Heart left ventricle (tissue), 16 donors: ENCODE data around the gene EFNB1. TPM values are rescaled to one million over a fixed set of nuclear protein-coding genes. Genes with fewer than 3 reads are reported as not detected.

Experiments
- ATAC-seq, 4 donors: fragments of 200-7000 bp; cut with Tn5 transposase; one replicate each; pipeline ENCODE4 v1.9.1; 2020 to 2022; ENCODE audit warnings: moderate library complexity in 4 of 4, mild to moderate bottlenecking in 3 of 4, moderate number of reproducible peaks in 1 of 4
- DNase-seq, 5 donors: peaks; one replicate each; pipeline ENCODE4 v3.0.0-alpha.2; 2020
- H3K27ac ChIP-seq, 12 donors: fragments of 200-600 bp; sonication (generic) in 4 of 12; one replicate each; pipeline versions ENCODE4 v1.5.0 to v1.8.0; 2016 to 2022; ENCODE audit warnings: mild to moderate bottlenecking in 2 of 12
- H3K27me3 ChIP-seq, 9 donors: fragments of 200-600 bp; sonication (generic) in 2 of 9; one replicate each; pipeline versions ENCODE4 v1.5.1 to v1.8.0; 2016 to 2022; ENCODE audit warnings: mild to moderate bottlenecking in 3 of 9
- H3K36me3 ChIP-seq, 9 donors: fragments of 200-600 bp; sonication (generic) in 2 of 9; one replicate each; pipeline versions ENCODE4 v1.5.0 to v1.8.0; 2018 to 2022; ENCODE audit warnings: mild to moderate bottlenecking in 2 of 9
- H3K4me1 ChIP-seq, 12 donors: fragments of 200-600 bp; sonication (generic) in 4 of 12; one replicate each; pipeline versions ENCODE4 v1.5.0 to v1.8.0; 2016 to 2022; ENCODE audit warnings: mild to moderate bottlenecking in 3 of 12
- H3K4me3 ChIP-seq, 12 donors: fragments of 200-600 bp; sonication (generic) in 4 of 12; one replicate each; pipeline versions ENCODE4 v1.5.0 to v1.8.0; 2017 to 2022; ENCODE audit warnings: mild to moderate bottlenecking in 9 of 12, moderate library complexity in 4 of 12
- H3K9me3 ChIP-seq, 12 donors: fragments of 200-600 bp; sonication (generic) in 4 of 12; one replicate each; pipeline versions ENCODE4 v1.5.0 to v1.8.0; 2016 to 2022; ENCODE audit warnings: mild to moderate bottlenecking in 1 of 12
- POLR2A ChIP-seq, 2 donors: fragments of 450-650 bp; IDR thresholded peaks; one replicate each; pipeline ENCODE4 v1.6.1; 2017; ENCODE audit warnings: antibody characterized with exemption in 2 of 2, mild to moderate bottlenecking in 2 of 2, moderate library complexity in 2 of 2
- WGBS, 4 donors: extraction: QIAGEN DNeasy Blood & Tissue Kit in 2 of 4; methylation state at CpG; one replicate each; pipeline versions ENCODE4 v1.1.5 to v1.1.7; 2013 to 2018; 5-methylcytosine and 5-hydroxymethylcytosine counted together
- intact Hi-C, 10 donors: fragments of 100-400 bp; cut with DNase I; formaldehyde crosslinking; loops; one replicate each; pipeline versions ENCODE4 v1.11.1 to v1.14.2; 2022
- polyA plus RNA-seq, 2 donors: library from polyadenylated mRNA; stranded (reverse); fragments of 200-250 nt; gene quantifications; one replicate each; pipeline ENCODE4 v1.2.3, GENCODE V29; 2013
- total RNA-seq, 9 donors: library from RNA; depleted of rRNA in 2 of 9; stranded (reverse); fragments of >200 nt in 2 of 9; fragmentation: NEBNext Ultra II Directional in 3 of 9; extraction: Animal tissue kit (Norgen Biotek cat#: 25700) in 3 of 9; gene quantifications; one replicate each; pipeline versions ENCODE4 v1.1.0 to v1.2.4, GENCODE V29; 2016 to 2023
- TF ChIP-seq, protein P1 (sequence below), 12 donors: fragments of 200-600 bp; sonication (generic) in 4 of 12; IDR thresholded peaks; one replicate each; pipeline versions ENCODE4 v1.5.0 to v1.8.0; 2018 to 2022; ENCODE audit warnings: antibody characterized with exemption in 12 of 12, mild to moderate bottlenecking in 5 of 12
- donor health status: ischemic (EF 13 %, LVEDD 7.1; RV severe dilation, severe dysfunction).
- donor health status: healthy with polysubstance abuse.
- donor health status: DM: no; HTN: yes; CAD: no.
- donor health status: DM: no; HTN: no; CAD: no.
- donor health status: ischemic (EF 25% LVEDD 6.9; RV normal size, moderate dysfunction).
- donor health status: ischemic (EF 25% LVEDD 5.7; RV mildly dilated, moderate dysfunction).
- donor health status: healthy.
- donor health status: DM: yes; HTN: yes; CAD: no.
- donor health status: ischemic (EF 35%, LVEDD 5.7; RV mildly dilated, moderate dysfunction).
- donor health status: nonischemic (EF 11% LVEDD 7.7; RV severe dilation, severe dysfunction).
- donor health status: DM: yes; HTN: yes; CAD: no.
- donor health status: PGD.
- donor health status: ischemic (EF 29% LVEDD 5.4; RV normal size, mild dysfunction).
- donor health status: nonischemic (EF 23%, LVEDD 6.1; RV moderate dilation, normal function).

The EFNB1 gene
- total and polyA plus RNA-seq, 11 donors, result 15.9 to 78.8 (median 25.4) TPM

GRCh38 chrX:68841251-68842049 is 12.6 kb downstream of the EFNB1 start:
- peak in 2 of 4 donors; percentile 8 to 26 for ATAC-seq
- peak in 1 of 5 donors; percentile 45 for DNase-seq

DNA sequence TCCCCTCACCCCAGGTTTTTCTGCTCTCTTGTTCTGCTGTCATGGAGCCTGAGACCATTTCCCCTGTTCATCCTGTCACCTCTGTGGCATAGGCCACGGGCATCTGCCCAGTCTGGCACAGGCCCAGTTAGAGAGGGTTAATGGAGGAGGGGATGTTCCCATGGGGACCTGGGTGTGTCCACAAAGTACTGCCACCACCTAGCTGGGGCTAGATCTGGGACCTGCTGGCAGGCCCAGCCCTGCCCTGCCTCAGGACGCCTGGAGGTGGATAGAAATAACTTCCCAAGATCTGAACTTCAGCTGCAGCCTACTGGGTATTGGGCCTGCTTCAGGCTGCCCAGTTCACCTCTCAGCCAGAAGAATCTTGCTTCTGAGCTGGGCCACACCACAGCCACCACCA is 13.5 kb downstream of the EFNB1 start:
- Histone ChIP-seq H3K27me3 (no peaks in the 10 kb centered on the region), H3K4me3 (no peak overlapping the region), H3K4me1 (peaks cover 0 to 19% (median 1%) of the 10 kb centered on the region in 12 donors), H3K27ac (peak overlapping the region in 1 of 12 donors; percentile 2), H3K9me3 (no peaks in the 10 kb centered on the region), H3K36me3 (peaks cover 0 to 29% (median 20%) of the 10 kb centered on the region in 9 donors)
- DNase-seq, result no peak
- no peak for ATAC-seq
- WGBS, 4 donors, result 62 to 82% (median 75%) methylated on average over 2 of the region's 2 CpGs
- no peak for TF ChIP-seq POLR2A (IDR thresholded peaks at IDR 0.05)
- TF ChIP-seq, protein P1, sequence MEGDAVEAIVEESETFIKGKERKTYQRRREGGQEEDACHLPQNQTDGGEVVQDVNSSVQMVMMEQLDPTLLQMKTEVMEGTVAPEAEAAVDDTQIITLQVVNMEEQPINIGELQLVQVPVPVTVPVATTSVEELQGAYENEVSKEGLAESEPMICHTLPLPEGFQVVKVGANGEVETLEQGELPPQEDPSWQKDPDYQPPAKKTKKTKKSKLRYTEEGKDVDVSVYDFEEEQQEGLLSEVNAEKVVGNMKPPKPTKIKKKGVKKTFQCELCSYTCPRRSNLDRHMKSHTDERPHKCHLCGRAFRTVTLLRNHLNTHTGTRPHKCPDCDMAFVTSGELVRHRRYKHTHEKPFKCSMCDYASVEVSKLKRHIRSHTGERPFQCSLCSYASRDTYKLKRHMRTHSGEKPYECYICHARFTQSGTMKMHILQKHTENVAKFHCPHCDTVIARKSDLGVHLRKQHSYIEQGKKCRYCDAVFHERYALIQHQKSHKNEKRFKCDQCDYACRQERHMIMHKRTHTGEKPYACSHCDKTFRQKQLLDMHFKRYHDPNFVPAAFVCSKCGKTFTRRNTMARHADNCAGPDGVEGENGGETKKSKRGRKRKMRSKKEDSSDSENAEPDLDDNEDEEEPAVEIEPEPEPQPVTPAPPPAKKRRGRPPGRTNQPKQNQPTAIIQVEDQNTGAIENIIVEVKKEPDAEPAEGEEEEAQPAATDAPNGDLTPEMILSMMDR (IDR thresholded peaks at IDR 0.05), result no peak
- intact Hi-C loops, result no loop called here

More at GRCh38 chrX:68841251-68842049, 12.6 kb downstream of the EFNB1 start:
- TF ChIP-seq, protein P1 (IDR thresholded peaks at IDR 0.05), result no peak
- 66 to 84% (median 76%) methylated on average over 8 of the region's 8 CpGs for WGBS, 4 donors
- peaks cover 0 to 29% (median 20%) of the 10 kb centered on the region in 9 donors for H3K36me3 ChIP-seq
- H3K4me3 ChIP-seq, result no peak overlapping the region
- intact Hi-C loops, result no loop called here
- no peak overlapping the region for H3K27ac ChIP-seq
- no peaks in the 10 kb centered on the region for H3K27me3 ChIP-seq
- no peaks in the 10 kb centered on the region for H3K9me3 ChIP-seq
- H3K4me1 ChIP-seq, result peaks cover 0 to 27% (median 0%) of the 10 kb centered on the region in 12 donors

DNA sequence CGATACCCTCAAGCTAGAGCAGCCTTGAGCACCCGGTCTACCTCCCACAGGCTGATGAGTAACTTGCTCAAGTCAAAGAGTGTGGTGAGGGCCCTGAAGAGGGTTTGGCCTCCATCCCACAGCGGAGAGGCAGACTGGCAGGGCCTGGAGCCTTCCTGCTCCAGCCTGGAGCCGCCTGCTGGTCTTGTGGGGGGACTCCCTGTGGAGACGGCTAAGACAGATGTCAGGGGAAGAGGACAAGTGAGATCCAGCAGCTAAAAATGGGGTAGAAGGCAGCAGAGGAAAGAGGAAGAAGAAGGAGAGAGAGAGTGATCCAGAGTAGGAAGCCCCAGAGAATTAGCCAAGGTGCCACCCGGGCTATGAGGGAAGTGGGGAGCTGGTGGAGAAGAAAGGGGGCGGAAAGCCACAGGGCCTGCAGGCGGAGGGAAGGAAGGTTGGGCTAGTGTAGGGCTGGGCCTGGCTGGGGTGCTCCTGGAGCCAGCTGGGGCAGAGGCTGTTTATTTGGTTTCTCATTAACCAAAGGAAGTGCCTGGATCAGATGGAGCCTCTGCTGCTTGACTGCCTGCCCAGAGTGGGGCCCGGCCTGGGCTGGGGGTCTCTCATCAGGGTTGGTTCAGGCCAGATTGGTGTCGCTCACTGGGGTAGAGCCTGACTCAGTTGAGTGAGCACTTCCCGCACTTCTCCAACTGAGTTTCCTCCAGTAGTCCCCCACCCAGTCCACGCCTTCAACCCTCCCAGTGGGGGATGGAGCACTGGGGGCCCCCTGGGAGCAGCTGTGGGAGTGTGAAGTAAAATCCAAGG is 14.2 kb downstream of the EFNB1 start:
- H3K27ac ChIP-seq, result peak overlapping the region in 1 of 12 donors; percentile 2
- no peak overlapping the region for H3K4me3 ChIP-seq
- 71 to 82% (median 76%) methylated on average over 9 to 12 of the region's 12 CpGs for WGBS, 4 donors
- H3K36me3 ChIP-seq, result peaks cover 0 to 29% (median 20%) of the 10 kb centered on the region in 9 donors
- ATAC-seq (peak in 3 of 4 donors; percentile 17 to 33 (median 20)), DNase-seq (no peak)
- TF ChIP-seq, protein P1 (IDR thresholded peaks at IDR 0.05), result no peak
- no peak for TF ChIP-seq POLR2A (IDR thresholded peaks at IDR 0.05)
- no peaks in the 10 kb centered on the region for H3K27me3 ChIP-seq
- peaks cover 0 to 19% (median 1%) of the 10 kb centered on the region in 12 donors for H3K4me1 ChIP-seq
- H3K9me3 ChIP-seq, result no peaks in the 10 kb centered on the region
- intact Hi-C loops, result no loop called here

DNA sequence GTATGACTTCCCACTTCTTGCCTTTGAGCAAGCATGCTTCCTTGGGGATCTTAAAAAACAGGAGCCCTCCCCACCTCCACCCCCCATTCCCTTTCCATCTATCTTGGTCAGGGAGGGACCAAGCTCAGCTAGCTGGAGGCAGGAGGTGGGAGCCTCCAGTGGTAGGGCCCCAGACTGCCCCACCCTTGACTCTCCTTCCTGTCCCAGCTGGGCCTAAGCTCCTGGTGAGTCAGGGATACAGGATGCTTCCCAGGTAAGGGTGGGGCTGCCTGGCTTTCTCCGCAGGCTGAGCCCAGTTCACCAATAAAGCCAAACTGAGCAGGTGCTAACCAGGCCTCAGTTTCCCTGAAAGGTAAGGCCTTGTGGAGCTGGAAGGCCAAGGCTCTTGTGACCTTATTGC is 15.2 kb downstream of the EFNB1 start:
- WGBS, 4 donors, result 83 to 95% (median 86%) methylated on average over 1 of the region's 1 CpG; no CpG with 5 or more reads in 1 of the 4 donors
- H3K4me1 ChIP-seq, result peaks cover 0 to 19% (median 1%) of the 10 kb centered on the region in 12 donors
- no peak for DNase-seq
- H3K27me3 ChIP-seq, result peaks cover 0 to 7% (median 0%) of the 10 kb centered on the region in 9 donors
- no peak overlapping the region for H3K27ac ChIP-seq
- TF ChIP-seq, protein P1 (IDR thresholded peaks at IDR 0.05), result no peak
- TF ChIP-seq POLR2A (IDR thresholded peaks at IDR 0.05), result no peak
- no peaks in the 10 kb centered on the region for H3K9me3 ChIP-seq
- H3K36me3 ChIP-seq, result peaks cover 0 to 27% (median 15%) of the 10 kb centered on the region in 9 donors
- ATAC-seq, result no peak
- intact Hi-C loops, result no loop called here
- no peak overlapping the region for H3K4me3 ChIP-seq
